Measurements from ENCODE around the gene TMBIM6. TPM values are rescaled to one million over a fixed set of nuclear protein-coding genes. Genes with fewer than 3 reads are reported as not detected.
"Not testable (repeated sequence)": the region's sequence is repeated elsewhere in the genome, so short reads cannot be mapped to it uniquely, and the experiment has no call there.

The TMBIM6 gene
- 442 and 445 TPM in 2 replicates for total RNA-seq

DNA sequence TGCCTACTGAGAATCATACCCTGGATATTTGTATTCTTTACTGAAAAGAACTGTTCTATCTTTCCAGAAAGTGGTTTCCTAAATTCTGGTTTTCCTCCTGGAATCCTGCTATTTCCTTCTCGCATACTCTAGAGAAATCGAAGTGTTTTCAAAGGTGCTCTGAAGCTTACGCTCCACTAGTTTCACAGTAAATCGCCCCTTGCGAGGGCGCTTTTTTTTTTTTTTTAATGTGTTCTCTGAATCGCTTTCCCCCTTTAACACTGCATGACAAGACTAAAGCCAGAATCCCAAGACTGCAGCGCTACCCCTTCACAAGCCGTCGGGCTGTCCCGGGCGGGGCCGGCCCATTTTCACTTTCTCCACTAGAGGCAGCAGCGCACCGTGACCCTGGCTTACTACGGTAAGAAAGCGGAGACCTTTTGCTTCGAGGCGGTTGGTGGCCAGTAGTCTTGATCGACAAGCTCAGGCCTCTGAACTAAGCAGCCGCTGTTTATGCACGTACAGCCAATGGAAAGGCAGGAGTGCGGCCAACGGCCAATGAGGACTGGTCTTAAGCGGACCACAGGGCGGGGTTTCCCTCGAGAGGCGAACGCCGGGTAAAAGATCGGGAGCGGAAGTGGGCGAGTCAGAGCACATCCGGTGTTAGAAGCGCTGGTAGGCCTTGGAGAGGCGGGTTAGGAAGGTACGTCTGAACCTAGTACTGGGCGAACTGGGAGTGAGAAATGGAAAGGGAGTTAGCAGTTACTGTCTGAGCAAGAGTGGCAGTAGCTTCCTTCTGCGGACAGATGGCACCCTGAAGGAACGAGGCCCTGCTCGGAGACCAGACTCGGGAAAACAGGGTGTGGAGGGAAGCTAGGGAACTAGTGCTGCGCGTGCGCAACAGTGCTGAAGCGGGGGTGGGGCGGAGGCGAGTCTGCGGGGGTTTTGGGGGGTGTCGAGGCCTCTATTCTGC is at the start of gene TMBIM6:
TMBIM6 (plus strand) TSS at position 628 of the 952 bp plus-strand sequence. CDS start 10,937 bp downstream, outside the sequence.
- intact Hi-C loops (cut with micrococcal nuclease), result loop anchor here (1.0 to 5.0 kb wide), 9 partner anchors 9 to 609 kb away; partner anchors contain the start of genes COX14, FMNL3, MCRS1 and NCKAP5L

DNA sequence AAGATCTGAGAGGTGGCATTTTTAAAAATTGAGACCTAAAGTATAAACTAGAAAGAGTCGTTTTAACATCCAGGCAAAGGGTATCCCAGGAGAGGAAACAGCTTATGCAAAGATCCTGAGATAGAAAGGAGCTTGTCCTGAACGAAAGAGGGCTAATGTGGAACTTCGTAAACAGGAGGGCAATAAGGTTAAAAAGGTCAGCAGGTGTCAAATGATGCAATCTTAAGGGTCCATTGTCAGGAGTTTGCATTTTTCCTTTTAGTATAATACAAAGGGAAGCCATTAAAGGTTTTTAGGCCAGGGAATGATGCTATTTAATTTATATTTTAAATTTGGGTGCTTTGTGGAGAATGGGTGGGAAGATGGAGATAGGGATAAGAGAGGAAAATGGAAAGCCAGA is 48.5 kb upstream of the TMBIM6 start:
- intact Hi-C loops (cut with micrococcal nuclease), result no loop called here

GRCh38 chr12:49693931-49694444 is 47.4 kb upstream of the TMBIM6 start:
- intact Hi-C loops (cut with micrococcal nuclease), result no loop called here

GRCh38 chr12:49696723-49697122 is 44.6 kb upstream of the TMBIM6 start:
- intact Hi-C loops (cut with micrococcal nuclease), result no loop called here

DNA sequence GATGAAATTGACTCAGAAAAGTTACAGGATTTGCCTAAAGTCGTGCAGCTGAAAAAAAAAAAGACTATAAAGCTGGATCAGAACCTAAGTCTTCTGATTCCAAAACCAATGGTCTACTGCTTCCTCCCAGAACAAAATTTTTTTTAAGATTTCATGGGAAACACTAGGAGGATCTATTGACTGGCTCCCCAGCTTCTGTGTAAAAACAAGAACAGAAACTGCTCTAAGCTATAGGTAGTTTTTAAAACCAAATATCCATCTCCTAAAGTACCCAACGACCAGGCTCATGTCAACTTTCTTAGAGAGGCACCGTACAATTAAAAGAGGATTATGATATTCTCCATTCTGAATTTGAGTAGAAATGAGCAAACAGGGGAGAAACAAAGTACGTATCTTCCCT is 43.5 kb upstream of the TMBIM6 start:
- intact Hi-C loops (cut with micrococcal nuclease), result loop anchor here (2.0 kb wide), 1 partner anchor 53 kb away; no protein-coding TSS in a partner anchor

- intact Hi-C loops (cut with micrococcal nuclease), result loop anchor here (2.0 kb wide), 1 partner anchor 54 kb away; no protein-coding TSS in a partner anchor
These were observed 42.5 kb upstream of the TMBIM6 start for GRCh38 chr12:49698619-49699545.

DNA sequence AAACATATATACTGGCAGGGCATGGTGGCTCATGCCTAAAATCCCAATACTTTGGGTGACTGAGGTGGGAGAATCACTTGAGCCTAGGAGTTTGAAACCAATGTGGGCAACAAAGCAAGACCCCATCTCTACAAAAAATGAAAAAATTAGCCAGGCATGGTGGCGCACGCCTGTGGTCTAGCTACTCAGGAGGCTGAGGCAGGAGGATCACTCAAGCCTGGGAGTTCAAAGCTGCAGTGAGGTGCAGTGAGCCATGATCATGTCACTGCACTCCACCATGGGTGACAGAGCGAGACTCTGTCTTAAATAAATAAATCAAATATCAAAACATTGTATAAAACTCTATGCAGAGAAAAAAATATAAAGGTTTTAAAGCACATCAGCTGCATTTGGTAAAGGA is 39.3 kb upstream of the TMBIM6 start:
- intact Hi-C loops (cut with micrococcal nuclease), result loop anchor here (10.0 kb wide), 1 partner anchor 137 kb away; the partner anchor contains the start of gene MCRS1

DNA sequence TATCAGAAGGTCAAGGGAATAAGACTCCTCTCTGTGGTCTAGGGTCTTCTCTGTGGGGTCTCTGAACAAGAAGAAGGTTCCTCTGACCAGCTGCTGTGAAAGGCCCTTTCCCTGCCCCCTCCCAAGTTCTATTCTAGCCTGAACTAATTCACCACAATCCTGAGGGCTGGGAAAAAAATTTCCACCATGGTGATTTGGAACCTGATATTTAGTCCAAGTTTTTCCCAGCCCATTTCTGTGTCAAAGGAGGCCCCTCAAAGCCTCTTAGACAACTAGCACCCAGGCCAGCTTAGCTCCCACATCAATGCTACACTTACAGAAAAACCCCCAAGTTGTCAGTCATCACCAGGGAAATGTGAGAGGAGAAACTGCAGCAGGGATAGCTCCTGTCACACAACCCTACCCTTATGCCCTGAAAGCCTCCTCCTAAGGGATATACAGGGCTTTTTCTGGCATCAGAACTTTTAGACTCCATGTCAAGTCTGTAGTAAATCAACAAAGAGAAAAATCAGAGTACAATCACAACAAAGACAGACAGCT is 38.6 kb upstream of the TMBIM6 start:
- intact Hi-C loops (cut with micrococcal nuclease), result loop anchor here (10.0 kb wide), 1 partner anchor 138 kb away; the partner anchor contains the start of gene MCRS1

DNA sequence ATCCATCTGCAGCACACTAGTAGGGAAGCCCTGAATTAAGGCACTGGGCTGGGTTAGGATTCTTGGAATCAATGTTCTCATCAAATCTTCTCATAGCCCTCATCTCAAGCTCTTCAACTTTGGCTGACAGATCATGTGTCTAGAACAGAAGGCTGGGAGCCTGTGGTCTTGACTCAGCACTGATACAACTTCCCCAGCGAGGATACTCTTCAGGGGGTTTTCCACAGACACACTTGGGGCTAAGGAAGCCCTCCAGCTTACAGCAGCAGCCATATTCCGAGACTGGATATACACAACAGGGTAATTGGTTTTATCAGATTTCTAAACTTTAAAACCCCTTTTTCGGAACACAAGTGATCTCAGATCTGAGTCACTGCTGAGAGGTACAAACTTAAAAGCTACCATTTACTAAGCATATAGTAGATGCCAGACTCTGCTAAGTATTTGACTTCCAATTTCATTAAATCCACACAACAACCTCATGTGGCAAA is 37.7 kb upstream of the TMBIM6 start:
- intact Hi-C loops (cut with micrococcal nuclease), result loop anchor here (10.0 kb wide), 1 partner anchor 139 kb away; the partner anchor contains the start of gene MCRS1

GRCh38 chr12:49705479-49706134 is 35.8 kb upstream of the TMBIM6 start:
- intact Hi-C loops (cut with micrococcal nuclease), result loop anchor here (2.0 to 10.0 kb wide), 3 partner anchors 43 to 141 kb away; partner anchors contain the start of gene MCRS1

GRCh38 chr12:49706351-49707127 is 34.8 kb upstream of the TMBIM6 start:
- intact Hi-C loops (cut with micrococcal nuclease), result loop anchor here (1.0 to 10.0 kb wide), 6 partner anchors 35 to 142 kb away; partner anchors contain the start of genes MCRS1, PRPF40B and TMBIM6

DNA sequence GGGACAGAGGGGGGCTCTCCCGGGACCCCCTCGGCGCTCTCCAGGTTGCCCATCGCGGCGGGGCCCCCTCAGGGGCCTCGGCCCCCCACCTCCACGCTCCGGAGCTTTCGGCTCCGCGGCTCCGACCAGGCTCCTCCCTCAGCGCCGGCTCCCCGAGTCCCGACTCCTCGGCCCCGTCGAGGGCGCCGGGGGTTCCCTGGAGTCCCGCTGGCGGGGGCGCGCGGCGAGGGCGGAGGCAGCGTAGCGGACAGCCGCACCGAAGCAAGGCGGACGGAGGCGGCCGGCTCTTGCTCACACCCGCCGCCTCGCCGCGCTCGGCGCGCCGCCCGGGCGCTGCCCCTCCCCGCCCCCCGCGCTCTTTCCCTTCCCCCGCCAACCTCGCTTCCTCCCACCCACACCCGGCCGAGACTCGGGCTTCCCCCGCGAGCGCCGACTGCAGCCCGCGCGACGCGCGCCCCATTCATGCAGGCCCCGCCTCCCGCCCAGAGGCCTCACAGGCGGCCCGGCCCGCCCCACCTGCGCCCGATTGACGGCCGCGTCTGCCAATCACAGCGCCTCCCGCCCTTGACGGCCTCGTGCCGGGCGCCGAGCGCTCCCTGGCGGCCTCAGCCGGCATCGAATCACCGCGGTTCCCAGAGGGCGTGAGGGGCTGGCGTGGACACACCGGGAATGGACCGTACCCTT is 34.1 kb upstream of the TMBIM6 start, which contains the start of gene FMNL3:
FMNL3 (minus strand) TSS at position 278 of the 684 bp plus-strand sequence; CDS start at position 53, 225 bp downstream.
- intact Hi-C loops (cut with micrococcal nuclease), result loop anchor here (1.0 to 10.0 kb wide), 6 partner anchors 34 to 142 kb away; partner anchors contain the start of genes MCRS1, PRPF40B and TMBIM6

DNA sequence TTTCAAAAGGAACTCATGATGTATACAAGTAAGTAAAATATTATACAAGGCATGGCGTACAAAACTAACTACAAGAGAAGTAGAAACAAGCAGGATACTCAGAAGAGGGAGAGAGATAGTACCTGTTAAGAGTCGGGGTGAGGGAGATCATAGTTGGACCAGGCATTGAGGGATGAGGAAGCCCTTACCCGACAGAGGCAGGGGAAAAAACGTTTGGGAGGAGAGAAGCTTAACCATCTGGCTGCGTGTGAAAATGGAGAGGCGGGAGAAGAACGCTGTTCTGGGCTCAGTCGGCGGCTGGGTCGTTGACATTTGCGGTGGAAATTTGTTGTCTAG is 33.6 kb upstream of the TMBIM6 start:
- intact Hi-C loops (cut with micrococcal nuclease), result loop anchor here (1.0 to 10.0 kb wide), 6 partner anchors 34 to 143 kb away; partner anchors contain the start of genes MCRS1, PRPF40B and TMBIM6

DNA sequence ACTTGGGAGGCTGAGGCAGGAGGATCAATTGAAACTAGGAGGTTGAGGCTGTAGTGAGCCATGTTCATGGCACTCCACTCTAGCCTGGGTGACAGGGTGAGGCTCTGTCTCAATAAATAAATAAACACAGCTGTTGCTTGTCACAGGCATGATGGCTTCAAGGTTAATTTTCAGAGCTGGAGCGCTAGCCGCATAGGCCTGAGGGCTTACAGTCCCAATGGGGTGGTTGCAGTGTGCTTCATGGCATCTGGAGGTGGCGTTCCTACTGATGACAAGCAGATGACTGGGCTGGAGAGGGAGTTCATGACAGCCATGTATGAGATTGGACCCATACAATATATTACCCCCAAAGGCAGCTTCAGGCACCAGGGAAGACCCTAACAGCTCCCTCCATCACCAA is 32.5 kb upstream of the TMBIM6 start:
- intact Hi-C loops (cut with micrococcal nuclease), result loop anchor here (5.0 to 10.0 kb wide), 2 partner anchors 47 to 144 kb away; partner anchors contain the start of gene MCRS1

GRCh38 chr12:49713952-49714351 is 27.4 kb upstream of the TMBIM6 start:
- intact Hi-C loops (cut with micrococcal nuclease), result not testable (repeated sequence)

DNA sequence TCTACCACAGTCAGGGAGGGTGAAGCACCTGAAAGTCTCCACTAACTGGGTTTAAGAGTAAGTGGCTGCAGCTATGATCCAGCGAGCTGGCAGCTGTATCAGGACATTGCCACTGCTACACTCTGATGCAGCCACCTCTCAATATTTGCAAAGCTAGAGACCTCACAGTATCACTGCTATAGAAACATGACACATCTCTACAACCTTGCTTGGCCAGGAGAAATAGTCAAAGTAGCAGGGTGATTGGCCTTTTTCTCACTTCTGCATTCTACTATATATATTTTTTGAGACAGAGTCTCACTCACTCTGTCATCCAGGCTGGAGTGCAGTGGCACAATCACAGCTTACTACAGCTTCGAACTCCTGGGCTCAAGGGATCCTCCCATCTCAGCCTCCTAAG is 24.8 kb upstream of the TMBIM6 start:
- intact Hi-C loops (cut with micrococcal nuclease), result no loop called here

DNA sequence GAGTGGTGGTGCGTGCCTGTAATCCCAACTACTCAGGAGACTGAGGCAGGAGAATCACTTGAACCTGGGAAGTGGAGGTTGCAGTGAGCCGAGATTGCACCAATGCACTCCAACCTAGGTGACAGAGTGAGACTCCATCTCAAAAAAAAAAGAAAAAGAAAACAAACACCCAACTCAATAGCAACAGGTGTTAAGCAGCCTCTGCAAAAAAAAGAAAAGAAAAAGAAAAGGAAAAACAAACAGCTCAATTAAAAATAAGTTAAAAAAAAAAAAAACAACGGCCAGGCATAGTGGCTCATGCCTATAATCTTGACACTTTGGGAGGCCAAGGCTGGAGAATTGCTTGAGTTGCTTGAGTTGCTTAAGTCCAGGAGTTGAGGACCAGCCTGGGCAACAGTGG is 23.6 kb upstream of the TMBIM6 start:
- intact Hi-C loops (cut with micrococcal nuclease), result not testable (repeated sequence)

DNA sequence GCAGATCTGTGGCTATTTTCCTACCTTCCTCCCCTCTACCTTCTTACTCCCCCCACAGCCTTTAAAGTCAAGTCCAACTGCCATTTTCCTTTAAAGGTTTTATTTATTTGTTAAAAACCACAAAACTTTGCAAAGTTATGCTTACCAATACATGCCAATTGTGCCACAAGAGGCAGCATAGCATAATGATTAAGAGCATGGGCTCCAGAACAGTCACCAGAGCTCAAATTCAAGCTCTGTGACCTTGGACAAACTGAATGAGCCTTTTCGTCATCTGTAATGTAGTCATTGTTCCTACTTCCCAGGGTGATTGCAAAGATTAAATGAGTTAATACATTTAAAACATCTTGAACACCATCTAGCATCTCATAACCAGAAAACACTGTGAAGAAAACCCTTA is 21.1 kb upstream of the TMBIM6 start:
- intact Hi-C loops (cut with micrococcal nuclease), result no loop called here
